IPS-18a (cell line): Measurements from ENCODE around the gene CTDSPL.
"Not testable (repeated sequence)": the region's sequence is repeated elsewhere in the genome, so short reads cannot be mapped to it uniquely, and the experiment has no call there.

ENCODE experiments used
- H3K27ac ChIP-seq: one replicate; pipeline ENCODE4 v1.5.1; 2013; ENCODE audit warnings: low read length
- H3K27me3 ChIP-seq: one replicate; pipeline ENCODE4 v1.6.1; 2013; ENCODE audit warnings: mild to moderate bottlenecking, low read length; ENCODE audit not compliant: control insufficient read depth, insufficient read depth
- H3K36me3 ChIP-seq: one replicate; pipeline ENCODE4 v1.6.1; 2013; ENCODE audit warnings: low read depth, low read length; ENCODE audit not compliant: control insufficient read depth
- H3K4me1 ChIP-seq: one replicate; pipeline ENCODE4 v1.6.1; 2013; ENCODE audit warnings: low read depth, low read length; ENCODE audit not compliant: control insufficient read depth
- H3K4me3 ChIP-seq: one replicate; pipeline ENCODE4 v1.5.1; 2013; ENCODE audit warnings: low read length
- H3K9ac ChIP-seq: one replicate; pipeline ENCODE4 v1.6.1; 2013; ENCODE audit warnings: mild to moderate bottlenecking, low read length, moderate library complexity
- H3K9me3 ChIP-seq: one replicate; pipeline ENCODE4 v1.6.1; 2013; ENCODE audit warnings: low read depth, low read length; ENCODE audit not compliant: control insufficient read depth

CTDSPL gene

GRCh38 chr3:37861620-37862041 lies at the start of gene CTDSPL:
TSS of gene CTDSPL (plus strand) at chr3:37861880. CDS start at chr3:37862200, 320 bp downstream.
- Histone ChIP-seq H3K9ac (peak within 1 kb of the TSS; percentile 40), H3K9me3 (no peaks in the 10 kb centered on the region), H3K4me1 (peaks cover 11% of the 10 kb centered on the region), H3K4me3 (peak within 1 kb of the TSS; percentile 83), H3K27me3 (peaks cover 19% of the 10 kb centered on the region), H3K27ac (no peak within 1 kb of the TSS), H3K36me3 (no peaks in the 10 kb centered on the region)

GRCh38 chr3:37812499-37812896 lies 49.2 kb upstream of the CTDSPL start:
- Histone ChIP-seq H3K27me3 (no peaks in the 10 kb centered on the region), H3K9me3 (no peaks in the 10 kb centered on the region), H3K36me3 (no peaks in the 10 kb centered on the region), H3K9ac (no peak overlapping the region), H3K27ac (no peak overlapping the region), H3K4me3 (no peak overlapping the region), H3K4me1 (no peaks in the 10 kb centered on the region)

- H3K9ac ChIP-seq, result no peak overlapping the region
- no peaks in the 10 kb centered on the region for H3K36me3 ChIP-seq
- no peaks in the 10 kb centered on the region for H3K4me1 ChIP-seq
- H3K27me3 ChIP-seq, result no peaks in the 10 kb centered on the region
- H3K4me3 ChIP-seq, result no peak overlapping the region
- no peak overlapping the region for H3K27ac ChIP-seq
- no peaks in the 10 kb centered on the region for H3K9me3 ChIP-seq
These were observed 48.3 kb upstream of the CTDSPL start for GRCh38 chr3:37813403-37813802.

GRCh38 chr3:37814547-37814946 lies 47.1 kb upstream of the CTDSPL start:
- no peak overlapping the region for H3K4me3 ChIP-seq
- no peaks in the 10 kb centered on the region for H3K36me3 ChIP-seq
- no peaks in the 10 kb centered on the region for H3K4me1 ChIP-seq
- H3K27ac ChIP-seq, result no peak overlapping the region
- no peaks in the 10 kb centered on the region for H3K9me3 ChIP-seq
- no peak overlapping the region for H3K9ac ChIP-seq
- no peaks in the 10 kb centered on the region for H3K27me3 ChIP-seq

GRCh38 chr3:37815156-37815555 lies 46.5 kb upstream of the CTDSPL start:
- H3K36me3 ChIP-seq, H3K9ac ChIP-seq, H3K9me3 ChIP-seq, H3K27me3 ChIP-seq, H3K4me1 ChIP-seq, H3K27ac ChIP-seq, H3K4me3 ChIP-seq: not testable (repeated sequence)

- Histone ChIP-seq H3K9me3 (no peaks in the 10 kb centered on the region), H3K4me1 (no peaks in the 10 kb centered on the region), H3K27me3 (no peaks in the 10 kb centered on the region), H3K9ac (no peak overlapping the region), H3K27ac (no peak overlapping the region), H3K36me3 (no peaks in the 10 kb centered on the region), H3K4me3 (no peak overlapping the region)
These were observed 45.4 kb upstream of the CTDSPL start for GRCh38 chr3:37816271-37816670.

- Histone ChIP-seq H3K36me3 (no peaks in the 10 kb centered on the region), H3K4me3 (no peak overlapping the region), H3K9me3 (no peaks in the 10 kb centered on the region), H3K4me1 (peaks cover under 1% of the 10 kb centered on the region), H3K9ac (no peak overlapping the region), H3K27me3 (no peaks in the 10 kb centered on the region), H3K27ac (no peak overlapping the region)
These were observed 42.1 kb upstream of the CTDSPL start for GRCh38 chr3:37819591-37819990.

GRCh38 chr3:37820286-37820685 lies 41.4 kb upstream of the CTDSPL start:
- H3K27ac ChIP-seq, result no peak overlapping the region
- no peaks in the 10 kb centered on the region for H3K9me3 ChIP-seq
- no peak overlapping the region for H3K9ac ChIP-seq
- no peaks in the 10 kb centered on the region for H3K36me3 ChIP-seq
- peaks cover 8% of the 10 kb centered on the region for H3K4me1 ChIP-seq
- H3K27me3 ChIP-seq, result no peaks in the 10 kb centered on the region
- H3K4me3 ChIP-seq, result no peak overlapping the region

- no peak overlapping the region for H3K4me3 ChIP-seq
- no peaks in the 10 kb centered on the region for H3K27me3 ChIP-seq
- no peak overlapping the region for H3K27ac ChIP-seq
- peaks cover 8% of the 10 kb centered on the region for H3K4me1 ChIP-seq
- H3K9me3 ChIP-seq, result no peaks in the 10 kb centered on the region
- H3K36me3 ChIP-seq, result no peaks in the 10 kb centered on the region
- no peak overlapping the region for H3K9ac ChIP-seq
These were observed 38.5 kb upstream of the CTDSPL start for GRCh38 chr3:37823189-37823588.

- H3K27ac ChIP-seq, result no peak overlapping the region
- no peaks in the 10 kb centered on the region for H3K27me3 ChIP-seq
- H3K4me3 ChIP-seq, result no peak overlapping the region
- H3K9me3 ChIP-seq, result no peaks in the 10 kb centered on the region
- peaks cover 8% of the 10 kb centered on the region for H3K4me1 ChIP-seq
- no peak overlapping the region for H3K9ac ChIP-seq
- H3K36me3 ChIP-seq, result no peaks in the 10 kb centered on the region
These were observed 37.4 kb upstream of the CTDSPL start for GRCh38 chr3:37824090-37824953.

- H3K36me3 ChIP-seq, result no peaks in the 10 kb centered on the region
- H3K4me1 ChIP-seq, result peaks cover 8% of the 10 kb centered on the region
- H3K9ac ChIP-seq, result no peak overlapping the region
- H3K27me3 ChIP-seq, result no peaks in the 10 kb centered on the region
- no peak overlapping the region for H3K4me3 ChIP-seq
- no peaks in the 10 kb centered on the region for H3K9me3 ChIP-seq
- H3K27ac ChIP-seq, result no peak overlapping the region
These were observed 36.7 kb upstream of the CTDSPL start for GRCh38 chr3:37824954-37825328.

- Histone ChIP-seq H3K4me3 (no peak overlapping the region), H3K9ac (no peak overlapping the region), H3K27me3 (no peaks in the 10 kb centered on the region), H3K9me3 (no peaks in the 10 kb centered on the region), H3K27ac (no peak overlapping the region), H3K36me3 (no peaks in the 10 kb centered on the region), H3K4me1 (peaks cover 8% of the 10 kb centered on the region)
These were observed 35.8 kb upstream of the CTDSPL start for GRCh38 chr3:37825744-37826400.
